Measurements from ENCODE around the gene UBE2J2.

DNA sequence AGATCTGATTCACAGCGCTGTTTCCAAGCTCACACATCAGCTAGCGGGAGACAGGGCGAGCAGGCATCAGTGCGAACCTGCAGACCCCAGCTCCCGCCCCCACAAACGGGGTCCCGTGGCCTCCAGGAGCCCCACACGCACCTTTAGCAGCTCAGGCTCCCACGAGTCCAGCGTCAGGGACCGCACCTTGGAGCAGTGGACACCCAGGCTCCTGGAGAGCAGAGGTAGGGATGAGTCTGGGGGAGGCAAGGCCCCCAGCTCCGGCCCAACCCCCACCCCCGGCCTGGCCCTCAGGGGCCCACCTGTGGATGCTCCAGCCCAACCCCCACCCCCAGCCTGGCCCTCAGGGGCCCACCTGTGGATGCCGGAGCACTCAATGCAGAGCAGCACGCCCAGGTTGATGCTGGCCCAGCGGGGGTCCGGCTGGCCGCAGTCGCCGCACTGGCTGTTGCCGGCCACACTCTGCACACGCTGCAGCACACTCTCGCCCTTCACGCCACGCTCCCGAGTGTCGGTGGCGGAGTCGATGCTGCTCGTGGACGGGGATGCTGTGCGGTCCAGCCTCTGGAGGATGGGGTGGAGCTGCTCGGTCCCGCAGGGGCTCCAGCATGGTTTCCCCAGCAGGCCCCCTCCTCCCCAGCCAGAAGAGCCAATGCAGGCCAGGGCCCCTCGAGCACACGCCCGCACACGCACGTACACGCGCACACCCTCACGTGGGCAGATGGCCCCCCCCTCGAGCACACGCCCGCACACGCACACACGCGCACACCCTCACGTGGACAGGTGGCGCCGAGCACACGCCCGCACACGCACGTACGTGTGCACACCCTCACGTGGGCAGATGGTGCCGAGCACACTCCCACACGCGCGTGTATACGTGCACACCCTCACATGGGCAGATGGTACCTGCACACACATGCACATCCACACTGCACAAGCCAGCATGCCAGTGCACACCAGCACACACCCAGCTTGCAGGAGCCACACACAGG is 22.7 kb upstream of the UBE2J2 start:
- TF ChIP-seq FOXA1 (IDR thresholded peaks at IDR 0.05) (no peak), SP1 (IDR thresholded peaks at IDR 0.05) (no peak), SUZ12 (IDR thresholded peaks at IDR 0.05) (no peak)
- TF ChIP-seq, protein P1, sequence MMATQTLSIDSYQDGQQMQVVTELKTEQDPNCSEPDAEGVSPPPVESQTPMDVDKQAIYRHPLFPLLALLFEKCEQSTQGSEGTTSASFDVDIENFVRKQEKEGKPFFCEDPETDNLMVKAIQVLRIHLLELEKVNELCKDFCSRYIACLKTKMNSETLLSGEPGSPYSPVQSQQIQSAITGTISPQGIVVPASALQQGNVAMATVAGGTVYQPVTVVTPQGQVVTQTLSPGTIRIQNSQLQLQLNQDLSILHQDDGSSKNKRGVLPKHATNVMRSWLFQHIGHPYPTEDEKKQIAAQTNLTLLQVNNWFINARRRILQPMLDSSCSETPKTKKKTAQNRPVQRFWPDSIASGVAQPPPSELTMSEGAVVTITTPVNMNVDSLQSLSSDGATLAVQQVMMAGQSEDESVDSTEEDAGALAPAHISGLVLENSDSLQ (IDR thresholded peaks at IDR 0.05), result no peak

Data from HEK293T (cell line).